DMS114 treated with DMSO at 0.1 percent for 48 hours (cell line): ENCODE measurements around the gene SH3RF2.
"Not testable (repeated sequence)": the region's sequence is repeated elsewhere in the genome, so short reads cannot be mapped to it uniquely, and the experiment has no call there.

Source experiments
- DNase-seq: peaks from one replicate; lab custom pipeline; 2025; ENCODE audit not compliant: unreplicated experiment; lab: John Stamatoyannopoulos, UW

SH3RF2 gene

GRCh38 chr5:145948921-145949320 lies 12.5 kb downstream of the SH3RF2 start:
- DNase-seq = no peak

DNA sequence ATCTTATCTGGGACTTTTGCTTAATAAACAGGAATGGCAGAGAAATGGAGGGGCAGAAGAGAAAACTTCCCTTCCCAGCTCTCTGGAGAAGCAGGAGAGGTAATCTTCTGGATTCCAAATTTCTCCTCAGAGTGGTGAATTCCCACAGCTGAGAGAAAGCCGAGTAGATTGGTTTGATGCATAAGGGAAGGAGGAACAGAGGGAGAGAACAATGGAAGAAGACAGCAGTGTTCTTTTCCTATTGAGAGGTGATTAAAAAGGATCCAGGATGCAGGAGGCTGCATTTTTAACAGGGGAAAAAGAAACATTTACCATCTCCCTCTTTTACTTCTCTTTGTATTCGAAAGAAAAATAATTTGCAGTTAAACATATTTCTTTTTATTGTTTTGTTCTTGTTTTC lies 13.1 kb downstream of the SH3RF2 start:
- DNase-seq = no peak

DNA sequence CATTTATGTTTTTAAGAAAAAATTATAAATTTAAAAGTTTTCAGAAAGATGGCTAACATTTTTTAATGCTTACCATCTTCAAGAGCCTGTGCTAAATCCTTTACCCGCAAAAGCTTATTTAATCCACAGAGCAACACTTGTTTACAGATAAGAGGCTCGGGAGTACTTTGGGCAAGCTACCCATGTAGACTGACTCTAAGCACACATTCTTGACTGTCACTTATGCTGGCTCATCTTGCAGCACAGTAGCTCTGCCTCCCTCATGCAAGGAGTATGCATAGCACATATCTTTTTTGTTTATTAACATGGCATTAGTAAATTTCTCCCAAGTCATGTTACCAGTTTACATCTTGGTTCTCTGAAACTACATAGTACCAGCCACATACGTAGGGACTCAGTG lies 14.7 kb downstream of the SH3RF2 start:
- no peak for DNase-seq

- DNase-seq = no peak
Measured at GRCh38 chr5:145953202-145953601, 16.8 kb downstream of the SH3RF2 start.

- DNase-seq = not testable (repeated sequence)
Measured at GRCh38 chr5:145954140-145954539, 17.8 kb downstream of the SH3RF2 start.

- no peak for DNase-seq
Measured at GRCh38 chr5:145957388-145957787, 21.0 kb downstream of the SH3RF2 start.

DNA sequence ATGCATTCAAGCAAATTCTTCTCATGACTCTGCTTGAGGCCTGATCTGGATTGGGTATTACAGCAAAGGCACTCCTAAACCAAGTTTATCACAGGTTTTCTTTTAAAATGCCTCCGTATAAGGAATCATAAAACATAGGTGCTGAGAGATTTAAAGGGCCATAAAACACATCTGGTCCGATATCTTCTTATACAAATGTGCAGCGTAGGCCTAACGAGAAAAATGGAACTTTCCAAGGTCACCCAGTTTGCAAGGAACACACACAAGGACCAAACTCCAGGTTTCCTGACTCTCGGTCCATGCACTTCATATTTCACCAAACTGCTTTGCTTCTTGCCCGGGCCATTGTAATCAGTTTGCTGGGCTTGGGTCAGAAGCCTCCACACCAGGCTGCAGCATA lies 22.1 kb downstream of the SH3RF2 start:
- DNase-seq = no peak

DNA sequence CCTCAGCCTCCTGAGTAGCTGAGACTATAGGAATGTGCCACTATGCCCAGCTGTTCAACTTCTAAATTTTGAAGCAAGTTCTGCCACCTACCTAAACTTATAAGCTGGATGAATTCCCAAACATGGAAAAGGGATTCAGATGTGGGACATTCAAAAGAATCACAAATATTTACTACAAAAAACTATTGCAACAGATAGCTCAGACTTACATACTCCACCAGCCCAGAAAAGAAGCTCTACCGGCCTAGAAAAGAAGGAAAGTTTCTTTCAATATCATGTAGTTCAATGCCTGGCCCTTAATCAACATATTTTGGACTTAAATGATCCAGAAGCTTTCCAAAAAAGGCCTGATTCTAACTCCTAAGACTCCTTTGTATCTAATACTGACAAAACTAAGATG lies 23.8 kb downstream of the SH3RF2 start:
- no peak for DNase-seq

GRCh38 chr5:145960848-145961600 lies 24.6 kb downstream of the SH3RF2 start:
- DNase-seq = no peak

- DNase-seq = no peak
Measured at GRCh38 chr5:145962001-145962400, 25.6 kb downstream of the SH3RF2 start.

DNA sequence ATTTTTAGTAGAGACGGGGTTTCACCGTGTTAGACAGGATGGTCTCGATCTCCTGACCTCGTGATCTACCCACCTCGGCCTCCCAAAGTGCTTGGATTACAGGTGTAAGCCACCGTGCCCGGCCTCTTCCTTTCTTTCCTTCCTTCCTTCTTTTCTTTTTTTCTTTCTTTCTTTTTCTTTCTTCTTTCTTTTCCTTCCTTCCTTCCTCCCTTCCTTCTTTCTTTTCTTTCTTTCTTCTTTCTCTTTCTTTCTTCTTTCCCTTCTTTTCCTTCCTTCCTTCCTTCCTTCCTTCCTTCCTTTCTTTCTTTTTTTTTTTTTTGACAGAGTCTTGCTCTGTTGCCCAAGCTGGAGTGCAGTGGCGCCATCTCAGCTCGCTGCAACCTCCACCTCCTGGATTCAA lies 27.6 kb downstream of the SH3RF2 start:
- DNase-seq = not testable (repeated sequence)

GRCh38 chr5:145965804-145966203 lies 29.4 kb downstream of the SH3RF2 start:
- no peak for DNase-seq

- no peak for DNase-seq
Measured at GRCh38 chr5:145967296-145967695, 30.9 kb downstream of the SH3RF2 start.

DNA sequence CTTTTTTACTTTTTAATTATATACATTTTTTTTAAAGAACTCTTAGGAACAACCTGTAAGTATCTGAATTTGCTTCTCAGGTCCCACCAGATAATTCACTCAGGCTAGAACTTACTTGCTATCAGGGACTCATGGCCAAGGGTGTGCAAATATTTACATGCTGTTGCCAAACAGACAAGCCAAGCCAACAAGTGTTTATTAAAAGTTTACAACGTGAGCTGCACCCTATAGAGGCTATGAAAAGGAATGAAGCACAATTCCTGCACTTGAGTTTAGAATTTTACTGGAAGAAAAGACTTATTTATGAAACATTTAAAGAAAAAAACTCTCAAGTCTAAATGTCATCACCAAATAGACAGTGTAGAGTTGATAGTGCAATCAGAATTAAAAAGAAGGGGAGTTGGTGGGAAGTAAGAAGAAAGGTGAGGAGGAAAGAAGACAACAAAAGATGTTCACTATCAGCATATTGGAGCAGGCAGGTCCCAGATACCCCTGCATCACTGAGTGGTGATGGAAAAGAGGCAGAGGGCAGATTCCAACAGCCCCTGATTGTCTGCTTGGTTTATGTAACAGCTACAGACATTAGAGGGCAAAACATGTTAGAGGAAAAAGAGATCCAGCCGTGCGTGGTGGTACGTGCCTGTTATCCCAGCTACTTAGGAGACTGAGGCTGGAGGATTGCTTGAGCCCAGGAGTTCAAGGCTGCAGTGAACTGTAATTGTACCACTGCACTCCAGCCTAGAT lies 32.8 kb downstream of the SH3RF2 start:
- no peak for DNase-seq

- DNase-seq = no peak
Measured at GRCh38 chr5:145969714-145970092, 33.3 kb downstream of the SH3RF2 start.

DNA sequence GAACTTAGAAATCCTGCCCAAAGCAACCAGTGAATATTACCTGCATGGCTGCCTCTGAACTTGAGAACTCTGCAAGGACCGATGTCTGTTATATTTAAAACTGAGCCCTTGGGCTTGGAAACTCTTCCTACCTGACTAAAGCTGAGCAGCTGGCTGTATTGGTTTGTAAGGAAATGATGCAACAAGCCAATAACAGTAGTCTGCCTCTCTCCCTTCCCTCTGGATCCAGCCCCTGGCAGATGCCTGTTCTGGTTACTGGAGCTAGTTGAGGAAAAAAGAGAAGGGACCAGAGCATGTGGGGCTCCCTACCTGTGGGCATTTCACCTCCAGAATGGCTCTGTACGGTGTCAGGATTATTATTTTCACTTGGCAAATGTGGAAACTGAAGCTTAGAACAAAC lies 34.7 kb downstream of the SH3RF2 start:
- no peak for DNase-seq

- DNase-seq = no peak
Measured at GRCh38 chr5:145971701-145972100, 35.3 kb downstream of the SH3RF2 start.

DNA sequence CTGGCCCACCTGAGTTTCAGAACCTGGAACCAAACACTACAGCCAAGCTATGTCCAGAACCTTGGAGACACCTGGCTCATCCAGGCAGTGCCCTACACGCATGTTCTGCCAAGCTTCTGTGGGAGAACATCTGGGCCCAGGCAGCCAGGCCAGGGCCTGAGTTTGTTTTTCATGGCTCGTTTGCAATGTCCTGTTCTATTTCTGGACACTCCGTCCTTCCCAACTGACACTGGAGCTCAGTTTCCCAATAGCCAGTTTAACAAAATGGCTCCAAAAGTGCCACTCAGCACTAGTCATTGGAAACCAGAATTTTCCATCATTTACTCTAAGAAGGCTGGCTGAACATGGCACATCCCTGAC lies 38.6 kb downstream of the SH3RF2 start:
- no peak for DNase-seq

DNA sequence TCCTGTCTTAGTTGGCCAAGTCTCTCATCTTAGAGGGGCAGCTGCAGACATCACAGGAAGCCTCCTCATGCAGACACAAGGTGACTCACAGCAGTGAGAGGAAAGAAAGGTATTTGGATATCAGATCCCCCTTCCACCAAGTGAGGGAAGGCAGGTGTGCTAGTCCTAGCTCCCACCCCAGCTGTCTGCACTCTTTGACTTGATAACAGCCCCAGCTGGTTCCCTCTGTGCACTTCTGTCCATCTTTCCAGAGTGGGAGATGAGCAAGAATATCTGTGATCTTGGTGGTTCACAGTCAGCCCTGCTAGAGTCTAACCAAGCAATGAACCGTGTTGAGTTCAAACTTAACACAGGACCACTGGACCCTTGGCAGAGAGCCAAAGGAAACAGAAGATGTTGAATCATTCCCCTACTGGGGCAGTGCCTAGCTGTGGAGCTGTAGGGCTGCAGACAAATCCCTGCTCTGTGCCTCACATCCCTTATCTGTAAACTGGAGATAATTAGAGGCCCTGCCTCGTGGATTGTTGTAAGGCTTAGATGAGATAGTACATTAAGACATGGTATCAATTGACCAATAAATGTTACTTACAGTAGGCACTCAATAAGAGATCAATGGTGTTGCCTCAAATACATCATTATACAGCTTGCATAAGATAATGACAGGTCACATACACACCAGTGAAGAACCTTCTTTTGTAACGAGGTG lies 39.1 kb downstream of the SH3RF2 start:
- DNase-seq = no peak

DNA sequence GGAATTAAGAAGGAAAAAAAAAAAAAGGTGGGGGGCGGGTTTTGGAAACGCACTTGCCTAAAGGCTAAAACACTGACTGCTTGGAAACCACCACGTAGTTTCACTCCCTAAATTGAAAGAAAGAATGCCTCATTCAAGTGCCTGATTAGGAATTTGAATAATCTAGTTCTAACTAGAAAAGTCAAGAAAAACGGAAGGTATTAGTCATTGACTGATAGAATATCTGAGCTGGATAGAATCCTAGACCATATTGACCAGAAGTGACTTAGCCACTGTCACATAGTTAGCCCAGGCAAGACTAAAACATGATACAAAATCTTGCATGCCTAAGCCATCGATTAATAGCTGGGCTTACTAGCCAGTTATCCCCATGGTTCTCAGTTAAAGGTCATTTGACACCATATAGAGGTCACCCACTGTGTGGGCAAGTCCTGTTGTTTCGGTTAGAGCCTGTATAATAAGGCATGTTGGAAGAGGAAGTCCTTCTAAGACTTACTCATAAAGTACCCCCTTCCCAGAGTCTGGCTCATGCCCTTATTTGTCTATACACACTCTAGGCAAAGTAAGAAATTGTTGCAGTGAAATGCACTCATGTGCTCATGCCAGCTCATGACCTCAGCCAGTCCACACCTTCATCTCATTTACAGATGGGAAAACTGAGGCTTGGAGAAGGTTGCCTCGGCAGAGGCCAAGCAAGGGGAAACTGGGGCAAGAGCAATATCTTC lies 40.2 kb downstream of the SH3RF2 start:
- no peak for DNase-seq

DNA sequence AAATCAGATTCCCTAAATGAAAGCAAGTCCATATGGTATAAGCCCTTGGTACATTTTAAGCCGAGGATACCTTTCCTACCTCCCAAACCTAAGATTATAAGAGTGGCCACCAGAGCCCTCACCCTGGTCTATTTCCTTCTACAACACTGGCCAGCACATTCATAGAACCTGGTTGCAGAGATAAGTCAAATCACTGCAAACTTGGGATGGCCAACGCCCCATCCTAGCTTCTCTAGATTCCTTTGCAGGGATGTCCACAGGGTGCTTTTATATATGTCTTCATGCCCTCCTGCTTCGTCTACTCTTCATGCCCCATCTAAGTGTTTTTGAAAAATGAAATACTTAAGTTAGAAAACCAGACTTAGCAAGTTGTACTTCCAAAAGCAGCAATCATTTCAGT lies 41.8 kb downstream of the SH3RF2 start:
- no peak for DNase-seq
